ENCODE results near the gene IDUA.

DNA sequence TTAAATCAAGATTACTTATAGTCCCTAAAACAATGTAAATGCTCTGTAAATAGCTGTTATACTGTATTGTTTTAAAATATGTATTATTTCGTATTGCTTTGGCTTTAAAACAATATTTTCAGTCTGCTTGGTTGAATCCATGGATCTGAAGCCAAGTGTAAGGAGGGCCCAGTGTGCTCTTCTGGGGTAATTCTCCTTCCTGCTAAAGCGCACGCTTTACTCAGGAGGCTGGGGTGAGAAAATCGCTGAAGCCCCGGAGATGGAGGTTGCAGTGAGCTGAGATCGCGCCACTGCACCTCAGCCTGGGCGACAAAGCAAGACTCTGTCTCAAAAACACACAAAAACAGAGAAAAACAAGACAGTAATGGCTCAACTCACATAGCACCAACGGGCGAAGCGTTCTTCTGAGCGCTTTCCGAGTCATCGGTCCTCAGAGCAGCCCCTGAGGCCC is 391 bp upstream of the IDUA start:
- peak in 1 of 4 donors; percentile 57 for TF ChIP-seq POLR2AphosphoS5 (IDR thresholded peaks at IDR 0.05)
- TF ChIP-seq, protein P1, sequence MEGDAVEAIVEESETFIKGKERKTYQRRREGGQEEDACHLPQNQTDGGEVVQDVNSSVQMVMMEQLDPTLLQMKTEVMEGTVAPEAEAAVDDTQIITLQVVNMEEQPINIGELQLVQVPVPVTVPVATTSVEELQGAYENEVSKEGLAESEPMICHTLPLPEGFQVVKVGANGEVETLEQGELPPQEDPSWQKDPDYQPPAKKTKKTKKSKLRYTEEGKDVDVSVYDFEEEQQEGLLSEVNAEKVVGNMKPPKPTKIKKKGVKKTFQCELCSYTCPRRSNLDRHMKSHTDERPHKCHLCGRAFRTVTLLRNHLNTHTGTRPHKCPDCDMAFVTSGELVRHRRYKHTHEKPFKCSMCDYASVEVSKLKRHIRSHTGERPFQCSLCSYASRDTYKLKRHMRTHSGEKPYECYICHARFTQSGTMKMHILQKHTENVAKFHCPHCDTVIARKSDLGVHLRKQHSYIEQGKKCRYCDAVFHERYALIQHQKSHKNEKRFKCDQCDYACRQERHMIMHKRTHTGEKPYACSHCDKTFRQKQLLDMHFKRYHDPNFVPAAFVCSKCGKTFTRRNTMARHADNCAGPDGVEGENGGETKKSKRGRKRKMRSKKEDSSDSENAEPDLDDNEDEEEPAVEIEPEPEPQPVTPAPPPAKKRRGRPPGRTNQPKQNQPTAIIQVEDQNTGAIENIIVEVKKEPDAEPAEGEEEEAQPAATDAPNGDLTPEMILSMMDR (IDR thresholded peaks at IDR 0.05), result no peak
- TF ChIP-seq POLR2A (IDR thresholded peaks at IDR 0.05), result peak in 1 of 2 donors; percentile 22
- TF ChIP-seq EP300 (IDR thresholded peaks at IDR 0.05), result no peak
